OCI-LY7 (cell line): Measurements from ENCODE around the gene GORAB. TPM values are rescaled to one million over a fixed set of nuclear protein-coding genes. Genes with fewer than 3 reads are reported as not detected.

Experiments used
- BruUV-seq: library from RNA; stranded (reverse); fragments of 400-500 nt; replicated peaks from 2 replicates; lab custom pipeline; 2021; lab: Mats Ljungman, UMichigan
- CTCF ChIA-PET: fragments of 300-600 bp; sonication (Branson Sonifier 250); formaldehyde crosslinking; loops from one replicate; lab custom pipeline; 2022; ENCODE audit warnings: antibody characterized with exemption; ENCODE audit not compliant: unreplicated experiment; lab: Charles Lee
- POLR2A ChIA-PET: fragments of 300-600 bp; sonication (Branson Sonifier 250); formaldehyde crosslinking; loops from one replicate; lab custom pipeline; 2022; ENCODE audit warnings: antibody characterized with exemption; lab: Charles Lee
- DNase-seq: peaks from one replicate; pipeline ENCODE4 v3.0.0-alpha.2; 2015; ENCODE audit warnings: low spot score
- H2AFZ ChIP-seq: fragments of 200-600 bp; sonication (generic), shearing (Covaris generic); 2 replicates; pipeline ENCODE4 v1.6.1; 2014; ENCODE audit warnings: mild to moderate bottlenecking, antibody characterized with exemption, low read length, moderate library complexity
- H3K27ac ChIP-seq: fragments of 200-600 bp; sonication (generic); 2 replicates; pipeline ENCODE4 v1.5.1; 2014; ENCODE audit warnings: mixed run types, low read depth, mild to moderate bottlenecking, moderate library complexity, low read length, inconsistent platforms; ENCODE audit not compliant: poor library complexity, severe bottlenecking
- H3K36me3 ChIP-seq: fragments of 200-600 bp; sonication (generic); 2 replicates; pipeline ENCODE4 v1.6.1; 2014; ENCODE audit warnings: mild to moderate bottlenecking, antibody characterized with exemption, low read length, moderate library complexity, mixed read lengths; ENCODE audit not compliant: insufficient read depth
- H3K4me1 ChIP-seq: fragments of 200-600 bp; sonication (generic); 2 replicates; pipeline ENCODE4 v1.5.1; 2014; ENCODE audit warnings: mild to moderate bottlenecking, low read length; ENCODE audit not compliant: insufficient read depth, poor library complexity, severe bottlenecking
- H3K4me2 ChIP-seq: fragments of 200-600 bp; sonication (generic); 2 replicates; pipeline ENCODE4 v1.6.1; 2014; ENCODE audit warnings: mild to moderate bottlenecking, low read length
- H3K4me3 ChIP-seq: fragments of 200-600 bp; sonication (generic); 2 replicates; pipeline ENCODE4 v1.5.1; 2014; ENCODE audit warnings: mild to moderate bottlenecking, low read depth, low read length; ENCODE audit not compliant: poor library complexity, severe bottlenecking
- H3K79me2 ChIP-seq: fragments of 200-600 bp; sonication (generic); 2 replicates; pipeline ENCODE4 v1.6.1; 2016; ENCODE audit warnings: low read depth, mild to moderate bottlenecking, low read length, moderate library complexity, mixed read lengths; ENCODE audit not compliant: insufficient read depth
- H3K9me2 ChIP-seq: fragments of 200-600 bp; sonication (generic); 2 replicates; pipeline ENCODE4 v1.6.1; 2016; ENCODE audit warnings: mild to moderate bottlenecking, low read length, mixed read lengths; ENCODE audit not compliant: insufficient read depth
- H3K9me3 ChIP-seq: fragments of 200-600 bp; sonication (generic); 2 replicates; pipeline ENCODE4 v1.6.1; 2014; ENCODE audit warnings: mild to moderate bottlenecking, mixed run types, low read length, mixed read lengths
- H4K20me1 ChIP-seq: fragments of 200-600 bp; sonication (generic); 2 replicates; pipeline ENCODE4 v1.6.1; 2014; ENCODE audit warnings: mild to moderate bottlenecking, antibody characterized with exemption, low read length, moderate library complexity, mixed read lengths; ENCODE audit not compliant: insufficient read depth
- CTCF ChIP-seq: fragments of 200-600 bp; sonication (generic); conservative IDR thresholded peaks from 2 replicates; pipeline ENCODE4 v1.5.1; 2014; ENCODE audit warnings: mild to moderate bottlenecking, antibody characterized with exemption, low read length, moderate library complexity, mixed read lengths
- EZH2phosphoT487 ChIP-seq: fragments of 200-600 bp; sonication (generic); IDR thresholded peaks from 2 replicates; pipeline ENCODE4 v1.6.1; 2018; ENCODE audit warnings: low read depth, borderline replicate concordance, mild to moderate bottlenecking, mixed run types, antibody characterized with exemption, low read length, moderate library complexity, mixed read lengths
- intact Hi-C: fragments of 100-400 bp; cut with micrococcal nuclease; formaldehyde crosslinking; loops from one replicate; pipeline ENCODE4 v1.10.0; 2022; ENCODE audit not compliant: unreplicated experiment
- total RNA-seq, 2 experiments: library from RNA; depleted of rRNA in 1 of 2; stranded (reverse); fragments of >200 nt in 1 of 2; shearing (Covaris generic) in 1 of 2; gene quantifications; 2 replicates each; pipeline ENCODE4 v1.2.3, GENCODE V29; 2014 to 2022

The GORAB gene
- total RNA-seq, 2 experiments from 2014 or later = 11.5 to 15.0 TPM

- ChIA-PET POLR2A (no interaction called here), CTCF (no interaction called here)
- H3K36me3 ChIP-seq = peaks cover 95% of the 10 kb centered on the region
- DNase-seq = no peak
- H3K9me3 ChIP-seq = no peaks in the 10 kb centered on the region
- H2AFZ ChIP-seq = no peak overlapping the region
- H3K27ac ChIP-seq = no peak overlapping the region
- H3K9me2 ChIP-seq = no peaks in the 10 kb centered on the region
- intact Hi-C loops = no loop called here
- BruUV-seq = no TSS peak
- H3K4me1 ChIP-seq = no peaks in the 10 kb centered on the region
- no peaks in the 10 kb centered on the region for H3K79me2 ChIP-seq
- H4K20me1 ChIP-seq = no peaks in the 10 kb centered on the region
- no peak overlapping the region for H3K4me2 ChIP-seq
- TF ChIP-seq EZH2phosphoT487 (no peak), CTCF (no peak)
- H3K4me3 ChIP-seq = no peak overlapping the region
Measured at GRCh38 chr1:170547255-170547654, 15.3 kb downstream of the GORAB start.

GRCh38 chr1:170548497-170548896 is 16.5 kb downstream of the GORAB start:
- TF ChIP-seq EZH2phosphoT487 = no peak
- TF ChIP-seq CTCF = no peak
- BruUV-seq = no TSS peak

GRCh38 chr1:170555370-170555769 is 23.4 kb downstream of the GORAB start:
- POLR2A ChIA-PET = interaction anchor here (1.0 to 1.9 kb wide), 2 partner anchors 14 to 37 kb away, joined by 3 to 5 read pairs; no protein-coding TSS in a partner anchor
- no peak for DNase-seq
- no peaks in the 10 kb centered on the region for H3K79me2 ChIP-seq
- H3K36me3 ChIP-seq = peaks cover 37% of the 10 kb centered on the region
- H3K4me1 ChIP-seq = no peaks in the 10 kb centered on the region
- CTCF ChIA-PET = no interaction called here
- H3K9me2 ChIP-seq = no peaks in the 10 kb centered on the region
- H3K27ac ChIP-seq = no peak overlapping the region
- intact Hi-C loops = no loop called here
- H3K4me2 ChIP-seq = no peak overlapping the region
- H2AFZ ChIP-seq = no peak overlapping the region
- no peak for TF ChIP-seq CTCF
- TF ChIP-seq EZH2phosphoT487 = no peak
- H4K20me1 ChIP-seq = no peaks in the 10 kb centered on the region
- no TSS peak for BruUV-seq
- no peak overlapping the region for H3K4me3 ChIP-seq
- H3K9me3 ChIP-seq = no peaks in the 10 kb centered on the region

More at GRCh38 chr1:170548497-170548896, 16.5 kb downstream of the GORAB start:
- H3K36me3 ChIP-seq = peaks cover 93% of the 10 kb centered on the region
- no peaks in the 10 kb centered on the region for H4K20me1 ChIP-seq
- intact Hi-C loops = no loop called here
- H3K79me2 ChIP-seq = no peaks in the 10 kb centered on the region
- no peak overlapping the region for H3K27ac ChIP-seq
- no peak overlapping the region for H2AFZ ChIP-seq
- no peak for DNase-seq
- ChIA-PET POLR2A (interaction anchor here (0.5 kb wide), 1 partner anchor 17 kb away, joined by 3 read pairs; no protein-coding TSS in a partner anchor), CTCF (no interaction called here)
- no peak overlapping the region for H3K4me2 ChIP-seq
- no peak overlapping the region for H3K4me3 ChIP-seq
- no peaks in the 10 kb centered on the region for H3K9me2 ChIP-seq
- no peaks in the 10 kb centered on the region for H3K9me3 ChIP-seq
- H3K4me1 ChIP-seq = no peaks in the 10 kb centered on the region
